Measurements from ENCODE around the gene PRDX3.
A peak's percentile ranks its signal among the peaks of the same experiment; 100 is the strongest.
"Not testable (repeated sequence)": the region's sequence is repeated elsewhere in the genome, so short reads cannot be mapped to it uniquely, and the experiment has no call there.

Gene PRDX3

GRCh38 chr10:119205894-119206602, 27.4 kb upstream of the PRDX3 start:
- peak; percentile 67 for DNase-seq

GRCh38 chr10:119203006-119203405, 24.4 kb upstream of the PRDX3 start:
- DNase-seq = no peak

- DNase-seq = no peak
Observed at GRCh38 chr10:119201233-119201632, 22.6 kb upstream of the PRDX3 start.

GRCh38 chr10:119199231-119199992, 20.8 kb upstream of the PRDX3 start:
- peak; percentile 53 for DNase-seq

GRCh38 chr10:119198438-119198837, 19.8 kb upstream of the PRDX3 start:
- DNase-seq = peak; percentile 59

- DNase-seq = no peak
Observed at GRCh38 chr10:119197921-119198320, 19.3 kb upstream of the PRDX3 start.

GRCh38 chr10:119191881-119192280, 13.3 kb upstream of the PRDX3 start:
- no peak for DNase-seq

- no peak for DNase-seq
Observed at GRCh38 chr10:119190954-119191785, 12.6 kb upstream of the PRDX3 start.

GRCh38 chr10:119190353-119190752, 11.7 kb upstream of the PRDX3 start:
- no peak for DNase-seq

GRCh38 chr10:119189811-119190282, 11.2 kb upstream of the PRDX3 start:
- no peak for DNase-seq

GRCh38 chr10:119183664-119184412, 5.2 kb upstream of the PRDX3 start:
- no peak for DNase-seq

- DNase-seq = not testable (repeated sequence)
Observed at GRCh38 chr10:119180850-119181400, 2.3 kb upstream of the PRDX3 start.

- DNase-seq = peak; percentile 62
Observed at GRCh38 chr10:119177708-119178371, 772 bp downstream of the PRDX3 start.

- DNase-seq = no peak
Observed at GRCh38 chr10:119176166-119176565, 2.4 kb downstream of the PRDX3 start.

GRCh38 chr10:119174109-119174508, 4.5 kb downstream of the PRDX3 start:
- DNase-seq = no peak

- no peak for DNase-seq
Observed at GRCh38 chr10:119167041-119167440, 11.6 kb downstream of the PRDX3 start.

- no peak for DNase-seq
Observed at GRCh38 chr10:119166564-119166963, 12.0 kb downstream of the PRDX3 start.

GRCh38 chr10:119166118-119166500, 12.5 kb downstream of the PRDX3 start:
- DNase-seq = no peak

GRCh38 chr10:119165171-119166117, 13.2 kb downstream of the PRDX3 start, which contains the start of gene SFXN4:
Gene SFXN4, minus strand, starts transcription at chr10:119165714. Its CDS starts 67 bp downstream, at chr10:119165647.
- DNase-seq = peak; percentile 84

GRCh38 chr10:119162452-119163092, 16.0 kb downstream of the PRDX3 start:
- DNase-seq = no peak

All from stimulated activated CD8-positive, alpha-beta memory T cell treated with anti-CD3 and anti-CD28 coated beads, Interleukin-4, amount 100 ng/mL, for 48 hours (primary cell).